ENCODE measurements around the gene GRIK5.

DNA sequence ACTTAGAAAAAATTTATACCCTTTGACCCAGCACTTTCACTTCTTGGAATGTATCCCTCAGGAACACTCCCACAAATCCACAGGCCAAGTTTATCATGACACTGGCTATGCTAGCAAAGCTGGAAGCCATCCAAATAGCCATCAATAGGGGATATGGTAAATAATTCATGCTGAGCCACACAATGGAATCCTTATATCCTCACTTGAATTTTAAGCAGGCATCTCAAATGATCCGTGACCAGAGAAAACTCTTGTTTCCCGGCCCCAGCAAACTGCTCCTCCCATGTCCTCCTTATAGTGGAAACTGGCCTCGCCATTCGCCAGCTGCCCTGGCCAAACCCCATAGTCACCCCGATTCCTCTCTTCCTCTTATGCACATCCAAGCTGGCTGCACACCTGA is 37.6 kb downstream of the GRIK5 start:
- TF ChIP-seq EZH2 (IDR thresholded peaks at IDR 0.05; ENCODE audit: borderline replicate concordance, insufficient read depth, low read length, poor library complexity, severe bottlenecking): no peak
- TF ChIP-seq, protein P1, sequence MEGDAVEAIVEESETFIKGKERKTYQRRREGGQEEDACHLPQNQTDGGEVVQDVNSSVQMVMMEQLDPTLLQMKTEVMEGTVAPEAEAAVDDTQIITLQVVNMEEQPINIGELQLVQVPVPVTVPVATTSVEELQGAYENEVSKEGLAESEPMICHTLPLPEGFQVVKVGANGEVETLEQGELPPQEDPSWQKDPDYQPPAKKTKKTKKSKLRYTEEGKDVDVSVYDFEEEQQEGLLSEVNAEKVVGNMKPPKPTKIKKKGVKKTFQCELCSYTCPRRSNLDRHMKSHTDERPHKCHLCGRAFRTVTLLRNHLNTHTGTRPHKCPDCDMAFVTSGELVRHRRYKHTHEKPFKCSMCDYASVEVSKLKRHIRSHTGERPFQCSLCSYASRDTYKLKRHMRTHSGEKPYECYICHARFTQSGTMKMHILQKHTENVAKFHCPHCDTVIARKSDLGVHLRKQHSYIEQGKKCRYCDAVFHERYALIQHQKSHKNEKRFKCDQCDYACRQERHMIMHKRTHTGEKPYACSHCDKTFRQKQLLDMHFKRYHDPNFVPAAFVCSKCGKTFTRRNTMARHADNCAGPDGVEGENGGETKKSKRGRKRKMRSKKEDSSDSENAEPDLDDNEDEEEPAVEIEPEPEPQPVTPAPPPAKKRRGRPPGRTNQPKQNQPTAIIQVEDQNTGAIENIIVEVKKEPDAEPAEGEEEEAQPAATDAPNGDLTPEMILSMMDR (IDR thresholded peaks at IDR 0.05; ENCODE audit: poor library complexity, severe bottlenecking): no peak
- no peak for TF ChIP-seq MXI1 (conservative IDR thresholded peaks at IDR 0.05; ENCODE audit: poor library complexity, severe bottlenecking)
